ENCODE data around the gene OSBP2.

The OSBP2 gene, protein sequence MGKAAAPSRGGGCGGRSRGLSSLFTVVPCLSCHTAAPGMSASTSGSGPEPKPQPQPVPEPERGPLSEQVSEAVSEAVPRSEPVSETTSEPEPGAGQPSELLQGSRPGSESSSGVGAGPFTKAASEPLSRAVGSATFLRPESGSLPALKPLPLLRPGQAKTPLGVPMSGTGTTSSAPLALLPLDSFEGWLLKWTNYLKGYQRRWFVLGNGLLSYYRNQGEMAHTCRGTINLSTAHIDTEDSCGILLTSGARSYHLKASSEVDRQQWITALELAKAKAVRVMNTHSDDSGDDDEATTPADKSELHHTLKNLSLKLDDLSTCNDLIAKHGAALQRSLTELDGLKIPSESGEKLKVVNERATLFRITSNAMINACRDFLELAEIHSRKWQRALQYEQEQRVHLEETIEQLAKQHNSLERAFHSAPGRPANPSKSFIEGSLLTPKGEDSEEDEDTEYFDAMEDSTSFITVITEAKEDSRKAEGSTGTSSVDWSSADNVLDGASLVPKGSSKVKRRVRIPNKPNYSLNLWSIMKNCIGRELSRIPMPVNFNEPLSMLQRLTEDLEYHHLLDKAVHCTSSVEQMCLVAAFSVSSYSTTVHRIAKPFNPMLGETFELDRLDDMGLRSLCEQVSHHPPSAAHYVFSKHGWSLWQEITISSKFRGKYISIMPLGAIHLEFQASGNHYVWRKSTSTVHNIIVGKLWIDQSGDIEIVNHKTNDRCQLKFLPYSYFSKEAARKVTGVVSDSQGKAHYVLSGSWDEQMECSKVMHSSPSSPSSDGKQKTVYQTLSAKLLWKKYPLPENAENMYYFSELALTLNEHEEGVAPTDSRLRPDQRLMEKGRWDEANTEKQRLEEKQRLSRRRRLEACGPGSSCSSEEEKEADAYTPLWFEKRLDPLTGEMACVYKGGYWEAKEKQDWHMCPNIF

DNA sequence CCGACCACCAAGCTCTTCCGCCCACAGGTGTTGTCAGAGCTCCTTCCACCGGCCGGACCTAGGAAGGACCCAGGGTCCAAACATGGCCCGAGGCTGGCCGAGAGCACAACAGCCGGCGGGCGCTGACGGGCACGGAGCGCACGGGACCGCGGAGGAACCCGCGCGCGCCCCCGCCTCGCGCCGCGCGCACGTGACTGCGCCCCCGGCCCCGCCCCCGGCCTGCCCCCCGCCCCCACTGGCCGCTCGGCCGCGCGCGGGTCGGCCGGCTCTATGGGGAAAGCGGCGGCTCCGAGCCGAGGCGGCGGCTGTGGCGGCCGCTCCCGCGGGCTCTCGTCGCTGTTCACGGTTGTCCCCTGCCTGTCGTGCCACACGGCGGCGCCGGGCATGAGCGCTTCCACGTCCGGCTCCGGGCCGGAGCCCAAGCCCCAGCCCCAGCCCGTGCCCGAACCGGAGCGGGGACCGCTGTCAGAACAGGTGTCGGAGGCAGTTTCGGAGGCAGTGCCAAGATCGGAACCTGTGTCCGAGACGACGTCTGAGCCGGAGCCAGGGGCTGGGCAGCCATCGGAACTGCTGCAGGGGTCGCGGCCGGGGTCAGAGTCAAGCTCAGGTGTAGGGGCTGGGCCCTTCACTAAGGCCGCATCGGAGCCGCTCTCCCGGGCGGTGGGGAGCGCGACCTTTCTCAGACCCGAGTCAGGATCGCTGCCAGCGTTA lies at the start of gene OSBP2:
OSBP2 (plus strand) TSS at position 235 of the 711 bp plus-strand sequence; CDS start at position 271, 36 bp downstream.
- TF ChIP-seq ZNF274 (IDR thresholded peaks at IDR 0.05; ENCODE audit: low read depth, low read length), result no peak
- H3K4me3 ChIP-seq (ENCODE audit: low read length), result peak within 1 kb of the TSS; percentile 50; the same call in 1 of the 2 replicates

DNA sequence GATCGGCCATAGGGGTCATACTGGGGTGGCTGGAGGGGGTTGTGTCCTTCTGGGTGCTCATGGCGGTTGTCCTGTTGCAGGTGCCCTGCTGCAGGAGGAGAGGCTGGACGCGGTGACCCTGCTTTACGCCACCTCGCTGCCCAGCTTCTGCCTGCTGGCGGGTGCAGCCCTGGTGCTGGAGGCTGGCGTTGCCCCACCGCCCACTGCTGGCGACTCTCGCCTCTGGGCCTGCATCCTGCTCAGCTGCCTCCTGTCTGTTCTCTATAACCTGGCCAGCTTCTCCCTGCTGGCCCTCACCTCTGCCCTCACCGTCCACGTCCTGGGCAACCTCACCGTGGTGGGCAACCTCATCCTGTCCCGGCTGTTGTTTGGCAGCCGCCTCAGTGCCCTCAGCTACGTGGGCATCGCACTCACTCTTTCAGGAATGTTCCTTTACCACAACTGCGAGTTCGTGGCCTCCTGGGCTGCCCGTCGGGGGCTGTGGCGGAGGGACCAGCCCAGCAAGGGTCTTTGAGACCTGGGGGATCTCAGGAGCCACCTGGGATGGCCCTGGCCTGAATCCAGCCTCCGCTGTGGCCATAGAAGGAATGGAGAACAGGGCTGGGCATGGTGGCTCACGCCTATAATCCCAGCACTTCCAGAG lies 48.0 kb upstream of the OSBP2 start:
- no peak overlapping the region for H3K4me3 ChIP-seq (ENCODE audit: low read length)
- TF ChIP-seq ZNF274 (IDR thresholded peaks at IDR 0.05; ENCODE audit: low read depth, low read length), result no peak

DNA sequence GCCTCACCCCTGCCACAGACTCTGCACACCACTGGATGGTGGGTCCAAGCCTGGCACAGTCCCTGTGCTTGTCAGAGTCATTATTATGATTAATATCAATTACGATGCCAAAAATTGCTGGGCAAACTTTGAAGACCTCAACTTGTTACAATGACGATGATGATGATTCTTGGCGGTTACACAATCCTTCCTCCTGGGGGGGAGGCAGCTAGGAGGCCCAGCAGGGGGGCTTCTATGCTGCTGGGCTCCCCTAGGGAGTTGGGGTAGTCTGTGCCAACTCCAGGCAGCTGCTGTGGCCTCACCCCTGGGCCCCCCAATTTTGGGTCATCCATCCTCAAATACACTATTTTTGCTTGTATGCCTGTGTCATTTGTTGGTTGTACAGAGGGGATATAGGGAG lies 47.1 kb upstream of the OSBP2 start:
- no peak for TF ChIP-seq ZNF274 (IDR thresholded peaks at IDR 0.05; ENCODE audit: low read depth, low read length)
- H3K4me3 ChIP-seq (ENCODE audit: low read length), result no peak overlapping the region

DNA sequence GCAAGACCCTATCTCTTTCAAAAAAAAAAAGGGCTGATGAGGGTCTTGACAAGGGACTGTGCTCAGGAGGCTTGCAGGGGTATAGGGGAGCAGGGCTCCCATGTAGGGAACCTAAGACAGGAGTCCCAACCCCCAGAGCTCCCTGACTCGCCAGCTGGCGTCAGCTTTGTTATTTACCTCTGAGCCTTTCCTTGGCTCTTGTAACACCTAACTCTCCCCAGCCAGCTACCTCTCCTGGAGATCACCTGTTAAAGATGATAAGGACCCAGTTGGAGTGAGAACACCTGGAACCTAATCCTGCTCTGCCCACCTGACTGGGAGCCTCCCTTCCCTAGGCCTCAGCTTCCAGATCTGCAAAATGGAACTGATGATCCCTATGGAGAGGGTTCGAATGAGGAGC lies 45.8 kb upstream of the OSBP2 start:
- TF ChIP-seq ZNF274 (IDR thresholded peaks at IDR 0.05; ENCODE audit: low read depth, low read length), result no peak
- H3K4me3 ChIP-seq (ENCODE audit: low read length), result no peak overlapping the region

DNA sequence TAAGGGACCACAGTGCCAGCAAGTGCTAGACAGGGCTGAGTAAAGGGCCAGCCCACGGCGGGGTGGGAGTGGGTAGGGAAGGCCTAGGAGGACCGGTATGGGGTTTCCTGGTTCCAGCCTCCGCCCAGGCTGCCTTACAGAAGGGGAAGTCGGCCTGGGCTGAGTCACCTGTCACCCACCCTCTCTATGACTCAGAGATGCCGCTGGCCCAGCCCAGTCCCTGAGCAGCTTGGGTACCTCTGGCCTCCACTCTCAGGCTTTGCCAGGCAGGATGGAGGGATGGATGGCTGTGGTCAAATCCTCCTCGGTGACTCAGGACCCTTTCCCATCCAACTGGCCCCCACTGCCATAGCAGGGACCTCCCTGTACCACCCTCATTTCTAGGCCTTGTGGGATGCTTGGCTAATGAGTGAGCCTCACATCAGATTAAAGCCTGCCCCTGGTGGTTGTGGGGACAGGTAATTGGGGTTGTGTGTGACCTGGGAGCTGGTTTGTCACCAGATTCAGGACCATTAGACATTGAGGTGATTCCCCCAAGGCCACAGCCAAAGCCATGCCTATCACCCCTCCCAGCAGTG lies 45.2 kb upstream of the OSBP2 start:
- no peak for TF ChIP-seq ZNF274 (IDR thresholded peaks at IDR 0.05; ENCODE audit: low read depth, low read length)
- H3K4me3 ChIP-seq (ENCODE audit: low read length), result no peak overlapping the region

DNA sequence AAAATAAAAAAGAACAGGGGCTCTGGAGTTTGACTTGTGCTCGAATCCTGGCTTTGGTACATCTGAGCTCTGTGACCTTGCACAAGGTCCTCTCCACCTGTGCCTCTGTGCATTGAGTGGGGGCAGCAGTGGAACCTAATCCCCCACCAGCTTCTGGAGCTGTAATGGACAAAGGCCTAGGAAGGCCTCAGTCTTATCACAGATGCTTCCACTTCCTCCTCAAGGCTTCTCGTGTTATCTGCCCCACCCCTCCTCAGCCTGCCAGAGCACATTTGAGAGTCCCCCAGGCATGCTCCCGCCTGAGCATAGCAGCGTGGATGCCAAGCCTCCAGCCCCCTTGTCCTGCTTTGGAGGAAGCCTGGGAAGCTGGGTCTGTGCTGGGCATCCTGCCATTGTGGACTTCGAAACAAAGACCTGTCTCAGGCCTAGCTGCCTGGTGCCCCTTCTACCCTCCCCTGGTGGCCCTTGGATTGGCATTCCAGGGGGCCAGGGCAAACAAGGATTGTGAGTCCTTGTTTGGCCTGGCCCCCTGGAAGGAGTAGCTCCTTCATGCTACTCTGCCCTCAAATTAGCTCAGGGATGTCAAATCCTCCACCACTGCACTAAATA lies 44.1 kb upstream of the OSBP2 start:
- no peak for TF ChIP-seq ZNF274 (IDR thresholded peaks at IDR 0.05; ENCODE audit: low read depth, low read length)
- H3K4me3 ChIP-seq (ENCODE audit: low read length), result no peak overlapping the region

DNA sequence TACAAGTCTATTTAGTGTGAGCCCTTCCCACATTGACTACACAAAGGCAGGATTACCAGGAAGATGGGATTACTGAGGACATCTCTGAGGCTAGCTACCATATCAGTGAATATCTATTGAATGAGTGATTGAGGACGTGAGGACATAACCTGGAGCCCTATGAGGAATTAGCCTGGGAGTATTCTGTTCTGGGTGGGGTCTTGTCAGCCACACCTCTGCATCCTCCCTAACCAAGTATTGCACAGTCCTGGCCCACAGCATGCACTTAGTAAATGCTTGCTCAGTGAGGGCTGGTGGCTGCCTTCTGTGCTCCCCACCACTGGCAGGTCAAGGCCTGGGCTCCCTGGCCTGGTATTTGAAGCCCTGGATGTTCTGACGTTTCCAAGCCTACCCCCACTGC lies 41.8 kb upstream of the OSBP2 start:
- H3K4me3 ChIP-seq (ENCODE audit: low read length), result no peak overlapping the region
- TF ChIP-seq ZNF274 (IDR thresholded peaks at IDR 0.05; ENCODE audit: low read depth, low read length), result no peak

DNA sequence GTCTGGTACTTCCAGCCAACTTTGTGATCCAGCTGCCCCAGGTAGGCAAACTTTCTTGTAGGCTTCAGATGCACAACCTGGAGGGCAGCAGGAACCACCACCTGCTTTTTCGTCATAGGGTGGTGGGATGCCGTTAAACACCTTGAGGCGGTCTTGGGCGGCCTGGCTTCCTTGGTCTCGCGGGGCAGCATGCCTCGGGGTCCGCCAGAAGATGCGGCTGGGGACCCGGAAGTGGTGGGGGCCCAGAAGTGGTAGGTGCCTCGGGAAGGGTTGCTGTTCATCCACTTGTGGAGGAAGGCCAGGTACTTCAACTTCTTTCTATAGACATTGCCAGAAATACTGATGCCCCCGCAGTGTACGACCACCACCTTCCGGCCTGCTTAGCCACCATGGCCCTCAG lies 40.3 kb upstream of the OSBP2 start:
- H3K4me3 ChIP-seq (ENCODE audit: low read length), result no peak overlapping the region
- TF ChIP-seq ZNF274 (IDR thresholded peaks at IDR 0.05; ENCODE audit: low read depth, low read length), result no peak

DNA sequence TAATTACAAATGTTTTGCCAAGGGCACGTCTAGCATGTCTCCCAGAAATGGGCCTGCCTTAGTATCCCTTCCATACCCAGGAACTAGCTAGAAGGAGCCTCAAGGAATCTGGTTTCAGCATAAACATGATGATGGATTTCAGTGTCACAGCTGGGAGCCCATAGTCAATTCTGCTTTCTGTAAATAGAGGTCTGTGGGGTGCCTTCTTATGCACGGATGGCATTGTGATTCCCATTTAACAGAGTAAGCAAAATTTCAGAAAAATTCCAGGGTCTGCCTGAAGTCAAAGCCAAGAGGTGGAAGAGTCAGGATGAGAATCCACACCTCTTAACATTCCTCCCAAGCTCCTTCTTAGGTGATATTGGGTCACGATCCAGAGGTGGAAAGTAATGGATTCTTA lies 39.1 kb upstream of the OSBP2 start:
- H3K4me3 ChIP-seq (ENCODE audit: low read length), result no peak overlapping the region
- no peak for TF ChIP-seq ZNF274 (IDR thresholded peaks at IDR 0.05; ENCODE audit: low read depth, low read length)

DNA sequence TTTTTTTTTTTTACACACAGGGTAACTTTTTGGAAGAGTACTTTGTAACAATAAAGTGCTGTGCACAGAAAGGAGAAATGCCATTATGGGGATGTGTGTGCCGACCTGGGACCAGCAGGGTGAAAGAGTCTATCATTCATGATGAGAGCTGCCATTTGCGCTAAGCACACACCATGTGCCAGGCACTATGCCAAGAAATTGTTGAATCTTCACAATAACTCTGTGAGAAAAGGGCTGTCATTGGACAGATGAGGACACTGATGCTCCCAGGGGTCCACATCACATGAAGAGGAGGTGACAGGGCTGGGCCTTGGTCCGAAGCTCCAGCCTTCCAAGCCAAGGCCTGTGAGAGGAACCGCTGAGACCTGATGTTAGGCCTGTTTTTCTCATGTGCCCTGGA lies 32.6 kb upstream of the OSBP2 start:
- TF ChIP-seq ZNF274 (IDR thresholded peaks at IDR 0.05; ENCODE audit: low read depth, low read length), result no peak
- no peak overlapping the region for H3K4me3 ChIP-seq (ENCODE audit: low read length)

DNA sequence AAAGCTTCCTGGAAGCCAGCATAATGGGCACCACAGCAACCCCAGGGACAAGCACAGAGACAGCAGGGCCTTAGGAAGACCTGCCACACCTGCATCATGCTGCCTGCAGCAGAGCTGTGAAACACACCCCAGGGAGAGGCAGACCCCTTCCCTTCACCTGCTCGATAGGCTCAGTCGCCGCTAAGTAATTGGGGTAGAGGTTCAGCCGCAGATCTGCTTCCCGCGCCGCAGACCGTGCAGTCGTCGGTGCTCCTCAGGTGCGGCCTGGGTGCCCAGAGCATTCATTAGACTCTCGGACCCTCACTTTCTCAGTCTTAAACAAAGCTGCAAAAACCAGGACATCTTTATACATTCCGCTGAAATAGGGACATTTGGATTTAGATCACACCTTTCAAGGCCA lies 29.9 kb upstream of the OSBP2 start:
- H3K4me3 ChIP-seq (ENCODE audit: low read length), result no peak overlapping the region
- TF ChIP-seq ZNF274 (IDR thresholded peaks at IDR 0.05; ENCODE audit: low read depth, low read length), result no peak

DNA sequence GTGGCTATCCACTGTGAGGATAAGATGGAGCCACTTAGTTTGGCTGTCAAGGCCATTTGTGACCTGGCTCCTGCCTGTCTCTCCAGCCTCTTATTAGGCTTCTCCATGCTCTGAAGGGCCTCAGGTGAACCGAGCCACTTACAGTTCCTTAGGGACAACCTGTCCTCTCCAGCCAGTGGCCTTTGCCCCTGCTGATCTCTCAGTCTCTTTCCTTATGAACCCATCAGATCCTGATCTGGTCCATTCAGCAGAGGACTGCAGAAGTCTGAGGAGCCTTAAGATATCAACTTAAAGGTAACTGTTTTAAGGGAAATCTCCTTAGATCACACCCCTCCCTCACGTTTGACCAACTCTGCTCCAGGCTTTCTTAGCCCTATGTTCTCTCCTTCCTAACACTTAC lies 29.4 kb upstream of the OSBP2 start:
- no peak overlapping the region for H3K4me3 ChIP-seq (ENCODE audit: low read length)
- no peak for TF ChIP-seq ZNF274 (IDR thresholded peaks at IDR 0.05; ENCODE audit: low read depth, low read length)

DNA sequence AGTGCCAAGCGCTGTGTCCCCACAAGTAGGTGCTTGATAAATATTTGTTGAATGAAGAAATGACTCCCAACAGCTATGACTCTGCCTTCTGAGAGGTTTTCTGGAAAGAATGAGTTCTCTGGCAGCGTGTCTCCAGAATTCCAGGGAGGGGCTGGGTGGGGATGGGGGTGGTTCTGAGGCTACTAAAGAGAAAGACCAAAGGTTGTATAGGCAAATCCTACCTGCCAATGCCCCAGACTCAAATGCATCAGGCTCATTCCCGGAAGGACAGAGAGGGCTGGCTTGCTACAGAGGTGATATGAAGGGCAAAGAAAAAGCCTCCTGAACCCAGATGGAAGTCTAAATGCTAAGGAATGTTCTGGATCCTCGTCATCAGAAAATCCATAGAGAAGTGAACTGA lies 28.9 kb upstream of the OSBP2 start:
- no peak for TF ChIP-seq ZNF274 (IDR thresholded peaks at IDR 0.05; ENCODE audit: low read depth, low read length)
- no peak overlapping the region for H3K4me3 ChIP-seq (ENCODE audit: low read length)
